ENCODE data around the gene SPPL2C.

The SPPL2C gene

DNA sequence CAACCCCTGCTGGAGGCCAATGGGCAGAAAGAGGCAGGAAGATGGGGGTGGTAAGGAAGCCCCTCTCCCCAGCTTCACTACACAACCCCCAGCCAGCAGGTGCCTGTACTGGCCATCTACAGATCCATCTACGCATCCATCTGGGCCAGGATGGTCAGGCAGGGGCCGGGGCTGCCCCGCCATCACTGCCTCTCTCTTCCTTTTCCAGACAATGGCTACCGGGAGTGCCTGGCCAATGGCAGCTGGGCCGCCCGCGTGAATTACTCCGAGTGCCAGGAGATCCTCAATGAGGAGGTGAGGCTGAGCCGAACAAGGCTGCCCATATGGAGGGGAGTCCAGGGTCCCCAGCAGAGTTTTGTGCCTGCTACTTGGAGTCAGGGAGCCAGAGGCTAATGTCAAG lies 23.5 kb upstream of the SPPL2C start:
- TF ChIP-seq, protein P1, sequence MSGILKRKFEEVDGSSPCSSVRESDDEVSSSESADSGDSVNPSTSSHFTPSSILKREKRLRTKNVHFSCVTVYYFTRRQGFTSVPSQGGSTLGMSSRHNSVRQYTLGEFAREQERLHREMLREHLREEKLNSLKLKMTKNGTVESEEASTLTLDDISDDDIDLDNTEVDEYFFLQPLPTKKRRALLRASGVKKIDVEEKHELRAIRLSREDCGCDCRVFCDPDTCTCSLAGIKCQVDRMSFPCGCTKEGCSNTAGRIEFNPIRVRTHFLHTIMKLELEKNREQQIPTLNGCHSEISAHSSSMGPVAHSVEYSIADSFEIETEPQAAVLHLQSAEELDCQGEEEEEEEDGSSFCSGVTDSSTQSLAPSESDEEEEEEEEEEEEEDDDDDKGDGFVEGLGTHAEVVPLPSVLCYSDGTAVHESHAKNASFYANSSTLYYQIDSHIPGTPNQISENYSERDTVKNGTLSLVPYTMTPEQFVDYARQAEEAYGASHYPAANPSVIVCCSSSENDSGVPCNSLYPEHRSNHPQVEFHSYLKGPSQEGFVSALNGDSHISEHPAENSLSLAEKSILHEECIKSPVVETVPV (CRISPR knock-in tag; IDR thresholded peaks at IDR 0.05): no peak
- TF ChIP-seq TCF4 (CRISPR knock-in tag; IDR thresholded peaks at IDR 0.05; ENCODE audit: borderline replicate concordance) (no peak), BACH2 (CRISPR knock-in tag; IDR thresholded peaks at IDR 0.05; ENCODE audit: borderline replicate concordance) (no peak)
- ATAC-seq: no peak

DNA sequence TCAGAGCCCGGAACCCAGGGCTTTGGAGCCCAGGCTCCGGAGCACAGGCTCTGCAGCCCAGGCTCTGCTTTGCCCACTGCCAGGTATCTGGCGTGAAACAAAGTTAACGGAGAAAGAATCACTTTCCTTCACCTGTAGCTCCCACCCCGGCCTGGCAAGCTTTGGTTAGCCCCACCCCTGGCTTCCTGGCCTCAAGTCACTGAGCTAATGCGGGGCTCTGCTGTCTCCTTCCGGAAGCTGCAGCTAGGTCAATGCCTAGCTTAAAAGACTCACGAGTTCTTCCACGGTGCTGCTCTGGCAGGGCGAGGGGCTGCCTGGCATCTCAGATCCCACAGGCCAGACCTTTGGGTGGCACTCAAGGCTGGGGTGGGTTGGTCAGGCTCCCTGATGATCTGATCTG lies 21.1 kb upstream of the SPPL2C start:
- no peak for TF ChIP-seq CSDC2 (CRISPR knock-in tag; IDR thresholded peaks at IDR 0.05)

DNA sequence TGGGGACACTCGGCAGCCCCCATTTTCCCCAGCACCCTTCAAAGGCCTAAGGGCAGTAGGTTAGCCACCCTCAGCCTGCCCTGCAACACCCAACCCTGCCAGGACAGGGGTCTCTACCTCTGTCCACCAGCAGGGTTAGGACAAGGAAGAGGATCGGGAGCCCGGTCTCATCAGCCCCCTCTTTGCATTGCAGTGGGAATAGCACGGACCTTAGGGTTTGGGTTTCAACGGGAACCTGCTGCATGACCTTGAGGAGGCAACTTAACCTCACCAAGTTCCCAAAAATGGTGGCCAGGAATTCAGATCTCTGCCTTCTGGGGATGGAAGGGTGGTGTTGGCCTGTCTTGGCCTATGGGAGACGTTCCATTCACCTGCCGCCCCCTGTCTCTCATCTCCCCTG lies 20.2 kb upstream of the SPPL2C start:
- TF ChIP-seq PPARA (CRISPR knock-in tag; IDR thresholded peaks at IDR 0.05; ENCODE audit: borderline replicate concordance) (no peak), OSR1 (CRISPR knock-in tag; IDR thresholded peaks at IDR 0.05) (no peak), SNAI2 (CRISPR knock-in tag; IDR thresholded peaks at IDR 0.05) (no peak), RARB (CRISPR knock-in tag; IDR thresholded peaks at IDR 0.05) (no peak), CSDC2 (CRISPR knock-in tag; IDR thresholded peaks at IDR 0.05) (no peak), TOX (CRISPR knock-in tag; IDR thresholded peaks at IDR 0.05; ENCODE audit: borderline replicate concordance) (no peak), ZNF70 (CRISPR knock-in tag; IDR thresholded peaks at IDR 0.05) (no peak), ISL1 (CRISPR knock-in tag; IDR thresholded peaks at IDR 0.05) (no peak), ZFP3 (CRISPR knock-in tag; IDR thresholded peaks at IDR 0.05) (no peak), ZFP30 (CRISPR knock-in tag; IDR thresholded peaks at IDR 0.05) (no peak), BACH2 (CRISPR knock-in tag; IDR thresholded peaks at IDR 0.05; ENCODE audit: borderline replicate concordance) (no peak), ARNTL (CRISPR knock-in tag; IDR thresholded peaks at IDR 0.05; ENCODE audit: borderline replicate concordance, low read depth) (no peak)
- ATAC-seq: no peak

More for the DNA sequence above, 21.1 kb upstream of the SPPL2C start:
- ATAC-seq: no peak

DNA sequence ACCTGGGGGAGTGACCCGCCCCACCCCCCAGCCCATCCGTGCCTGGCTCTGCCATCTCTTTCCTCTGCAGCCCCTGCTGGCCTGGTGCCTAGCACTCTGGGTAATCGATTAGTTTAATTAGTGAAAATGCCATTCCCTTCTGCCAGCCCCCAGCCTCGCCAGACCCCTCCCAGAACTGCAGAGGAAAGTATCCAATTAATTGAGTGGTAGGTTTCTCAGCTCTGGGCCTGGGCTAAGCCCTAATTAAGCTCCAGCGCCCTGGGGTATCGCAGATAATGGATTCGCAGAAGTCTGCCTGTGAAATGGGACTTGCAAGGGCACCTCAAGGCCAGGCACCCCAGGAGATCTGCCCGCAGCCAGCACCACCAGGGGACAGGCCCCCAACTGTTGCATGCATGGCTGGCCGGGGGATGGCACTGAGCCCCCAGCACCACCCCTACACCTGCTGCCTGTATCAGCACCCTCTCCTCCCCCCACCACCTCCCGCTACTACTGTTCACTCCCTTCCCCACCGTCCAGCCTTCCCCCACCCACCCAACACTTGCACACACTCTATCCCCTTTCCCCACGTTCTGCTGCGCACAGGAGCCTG lies 19.7 kb upstream of the SPPL2C start:
- TF ChIP-seq OSR1 (CRISPR knock-in tag; IDR thresholded peaks at IDR 0.05) (no peak), ARNTL (CRISPR knock-in tag; IDR thresholded peaks at IDR 0.05; ENCODE audit: borderline replicate concordance, low read depth) (no peak), TCF4 (CRISPR knock-in tag; IDR thresholded peaks at IDR 0.05; ENCODE audit: borderline replicate concordance) (no peak), SNAI2 (CRISPR knock-in tag; IDR thresholded peaks at IDR 0.05) (no peak), ZFP30 (CRISPR knock-in tag; IDR thresholded peaks at IDR 0.05) (no peak), CSDC2 (CRISPR knock-in tag; IDR thresholded peaks at IDR 0.05) (no peak), RARB (CRISPR knock-in tag; IDR thresholded peaks at IDR 0.05) (no peak), GLIS3 (CRISPR knock-in tag; IDR thresholded peaks at IDR 0.05) (no peak), ZC3H10 (CRISPR knock-in tag; IDR thresholded peaks at IDR 0.05) (no peak), TOX (CRISPR knock-in tag; IDR thresholded peaks at IDR 0.05; ENCODE audit: borderline replicate concordance) (no peak), ZFP3 (CRISPR knock-in tag; IDR thresholded peaks at IDR 0.05) (no peak)
- TF ChIP-seq, protein P2, sequence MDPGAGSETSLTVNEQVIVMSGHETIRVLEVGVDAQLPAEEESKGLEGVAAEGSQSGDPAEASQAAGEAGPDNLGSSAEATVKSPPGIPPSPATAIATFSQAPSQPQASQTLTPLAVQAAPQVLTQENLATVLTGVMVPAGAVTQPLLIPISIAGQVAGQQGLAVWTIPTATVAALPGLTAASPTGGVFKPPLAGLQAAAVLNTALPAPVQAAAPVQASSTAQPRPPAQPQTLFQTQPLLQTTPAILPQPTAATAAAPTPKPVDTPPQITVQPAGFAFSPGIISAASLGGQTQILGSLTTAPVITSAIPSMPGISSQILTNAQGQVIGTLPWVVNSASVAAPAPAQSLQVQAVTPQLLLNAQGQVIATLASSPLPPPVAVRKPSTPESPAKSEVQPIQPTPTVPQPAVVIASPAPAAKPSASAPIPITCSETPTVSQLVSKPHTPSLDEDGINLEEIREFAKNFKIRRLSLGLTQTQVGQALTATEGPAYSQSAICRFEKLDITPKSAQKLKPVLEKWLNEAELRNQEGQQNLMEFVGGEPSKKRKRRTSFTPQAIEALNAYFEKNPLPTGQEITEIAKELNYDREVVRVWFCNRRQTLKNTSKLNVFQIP (CRISPR knock-in tag; IDR thresholded peaks at IDR 0.05; ENCODE audit: borderline replicate concordance, low read depth): no peak
- TF ChIP-seq, protein P3, sequence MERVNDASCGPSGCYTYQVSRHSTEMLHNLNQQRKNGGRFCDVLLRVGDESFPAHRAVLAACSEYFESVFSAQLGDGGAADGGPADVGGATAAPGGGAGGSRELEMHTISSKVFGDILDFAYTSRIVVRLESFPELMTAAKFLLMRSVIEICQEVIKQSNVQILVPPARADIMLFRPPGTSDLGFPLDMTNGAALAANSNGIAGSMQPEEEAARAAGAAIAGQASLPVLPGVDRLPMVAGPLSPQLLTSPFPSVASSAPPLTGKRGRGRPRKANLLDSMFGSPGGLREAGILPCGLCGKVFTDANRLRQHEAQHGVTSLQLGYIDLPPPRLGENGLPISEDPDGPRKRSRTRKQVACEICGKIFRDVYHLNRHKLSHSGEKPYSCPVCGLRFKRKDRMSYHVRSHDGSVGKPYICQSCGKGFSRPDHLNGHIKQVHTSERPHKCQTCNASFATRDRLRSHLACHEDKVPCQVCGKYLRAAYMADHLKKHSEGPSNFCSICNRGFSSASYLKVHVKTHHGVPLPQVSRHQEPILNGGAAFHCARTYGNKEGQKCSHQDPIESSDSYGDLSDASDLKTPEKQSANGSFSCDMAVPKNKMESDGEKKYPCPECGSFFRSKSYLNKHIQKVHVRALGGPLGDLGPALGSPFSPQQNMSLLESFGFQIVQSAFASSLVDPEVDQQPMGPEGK (CRISPR knock-in tag; IDR thresholded peaks at IDR 0.05; ENCODE audit: borderline replicate concordance): no peak
- TF ChIP-seq, protein P4, sequence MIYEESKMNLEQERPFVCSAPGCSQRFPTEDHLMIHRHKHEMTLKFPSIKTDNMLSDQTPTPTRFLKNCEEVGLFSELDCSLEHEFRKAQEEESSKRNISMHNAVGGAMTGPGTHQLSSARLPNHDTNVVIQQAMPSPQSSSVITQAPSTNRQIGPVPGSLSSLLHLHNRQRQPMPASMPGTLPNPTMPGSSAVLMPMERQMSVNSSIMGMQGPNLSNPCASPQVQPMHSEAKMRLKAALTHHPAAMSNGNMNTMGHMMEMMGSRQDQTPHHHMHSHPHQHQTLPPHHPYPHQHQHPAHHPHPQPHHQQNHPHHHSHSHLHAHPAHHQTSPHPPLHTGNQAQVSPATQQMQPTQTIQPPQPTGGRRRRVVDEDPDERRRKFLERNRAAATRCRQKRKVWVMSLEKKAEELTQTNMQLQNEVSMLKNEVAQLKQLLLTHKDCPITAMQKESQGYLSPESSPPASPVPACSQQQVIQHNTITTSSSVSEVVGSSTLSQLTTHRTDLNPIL (CRISPR knock-in tag; IDR thresholded peaks at IDR 0.05; ENCODE audit: low read depth): no peak
- TF ChIP-seq, protein P5, sequence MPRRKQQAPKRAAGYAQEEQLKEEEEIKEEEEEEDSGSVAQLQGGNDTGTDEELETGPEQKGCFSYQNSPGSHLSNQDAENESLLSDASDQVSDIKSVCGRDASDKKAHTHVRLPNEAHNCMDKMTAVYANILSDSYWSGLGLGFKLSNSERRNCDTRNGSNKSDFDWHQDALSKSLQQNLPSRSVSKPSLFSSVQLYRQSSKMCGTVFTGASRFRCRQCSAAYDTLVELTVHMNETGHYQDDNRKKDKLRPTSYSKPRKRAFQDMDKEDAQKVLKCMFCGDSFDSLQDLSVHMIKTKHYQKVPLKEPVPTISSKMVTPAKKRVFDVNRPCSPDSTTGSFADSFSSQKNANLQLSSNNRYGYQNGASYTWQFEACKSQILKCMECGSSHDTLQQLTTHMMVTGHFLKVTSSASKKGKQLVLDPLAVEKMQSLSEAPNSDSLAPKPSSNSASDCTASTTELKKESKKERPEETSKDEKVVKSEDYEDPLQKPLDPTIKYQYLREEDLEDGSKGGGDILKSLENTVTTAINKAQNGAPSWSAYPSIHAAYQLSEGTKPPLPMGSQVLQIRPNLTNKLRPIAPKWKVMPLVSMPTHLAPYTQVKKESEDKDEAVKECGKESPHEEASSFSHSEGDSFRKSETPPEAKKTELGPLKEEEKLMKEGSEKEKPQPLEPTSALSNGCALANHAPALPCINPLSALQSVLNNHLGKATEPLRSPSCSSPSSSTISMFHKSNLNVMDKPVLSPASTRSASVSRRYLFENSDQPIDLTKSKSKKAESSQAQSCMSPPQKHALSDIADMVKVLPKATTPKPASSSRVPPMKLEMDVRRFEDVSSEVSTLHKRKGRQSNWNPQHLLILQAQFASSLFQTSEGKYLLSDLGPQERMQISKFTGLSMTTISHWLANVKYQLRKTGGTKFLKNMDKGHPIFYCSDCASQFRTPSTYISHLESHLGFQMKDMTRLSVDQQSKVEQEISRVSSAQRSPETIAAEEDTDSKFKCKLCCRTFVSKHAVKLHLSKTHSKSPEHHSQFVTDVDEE (CRISPR knock-in tag; IDR thresholded peaks at IDR 0.05): no peak
- no peak for ATAC-seq
